Ecto neural progenitor cell (in vitro differentiated cells): ENCODE results near the gene SLC47A1.
A peak's percentile ranks its signal among the peaks of the same experiment; 100 is the strongest.
"Not testable (repeated sequence)": the region's sequence is repeated elsewhere in the genome, so short reads cannot be mapped to it uniquely, and the experiment has no call there.

Source experiments
- DNase-seq: peaks from one replicate; pipeline ENCODE4 v3.0.0-alpha.2; 2018; ENCODE audit warnings: low spot score

Gene SLC47A1

GRCh38 chr17:19558946-19559345 is 25.3 kb downstream of the SLC47A1 start:
- DNase-seq, result no peak

GRCh38 chr17:19561697-19562318 is 28.2 kb downstream of the SLC47A1 start:
- no peak for DNase-seq

- DNase-seq, result no peak
These were observed 32.3 kb downstream of the SLC47A1 start for GRCh38 chr17:19565817-19566575.

GRCh38 chr17:19567216-19568015 is 33.8 kb downstream of the SLC47A1 start:
- no peak for DNase-seq

- DNase-seq, result no peak
These were observed 34.3 kb downstream of the SLC47A1 start for GRCh38 chr17:19568016-19568350.

- no peak for DNase-seq
These were observed 36.3 kb downstream of the SLC47A1 start for GRCh38 chr17:19569785-19570543.

GRCh38 chr17:19570544-19571062 is 36.9 kb downstream of the SLC47A1 start:
- DNase-seq, result no peak

GRCh38 chr17:19573075-19573474 is 39.4 kb downstream of the SLC47A1 start:
- DNase-seq, result no peak

GRCh38 chr17:19574956-19575355 is 41.3 kb downstream of the SLC47A1 start:
- no peak for DNase-seq

- DNase-seq, result no peak
These were observed 44.9 kb downstream of the SLC47A1 start for GRCh38 chr17:19578545-19578944.

GRCh38 chr17:19579192-19579761 is 45.6 kb downstream of the SLC47A1 start:
- DNase-seq, result no peak

GRCh38 chr17:19579867-19580565 is 46.4 kb downstream of the SLC47A1 start:
- no peak for DNase-seq

GRCh38 chr17:19580566-19580920 is 46.9 kb downstream of the SLC47A1 start:
- DNase-seq, result not testable (repeated sequence)

- not testable (repeated sequence) for DNase-seq
These were observed 48.5 kb downstream of the SLC47A1 start for GRCh38 chr17:19582152-19582551.

- no peak for DNase-seq
These were observed 50.2 kb downstream of the SLC47A1 start for GRCh38 chr17:19583871-19584270.

- no peak for DNase-seq
These were observed 56.8 kb downstream of the SLC47A1 start for GRCh38 chr17:19590451-19590850.

GRCh38 chr17:19590912-19591551 is 57.4 kb downstream of the SLC47A1 start:
- DNase-seq, result no peak

- no peak for DNase-seq
These were observed 58.7 kb downstream of the SLC47A1 start for GRCh38 chr17:19592316-19592715.

GRCh38 chr17:19596869-19597268 is 63.2 kb downstream of the SLC47A1 start:
- peak; percentile 37 for DNase-seq

- no peak for DNase-seq
These were observed 76.7 kb downstream of the SLC47A1 start for GRCh38 chr17:19610311-19610710.

- DNase-seq, result no peak
These were observed 77.2 kb downstream of the SLC47A1 start for GRCh38 chr17:19610879-19611278.
